Ectodermal cell (in vitro differentiated cells): Measurements from ENCODE around the gene CBLC.
"Not testable (repeated sequence)": the region's sequence is repeated elsewhere in the genome, so short reads cannot be mapped to it uniquely, and the experiment has no call there.

Experiments
- H3K27ac ChIP-seq: 2 replicates; pipeline ENCODE4 v1.7.0; 2013; ENCODE audit warnings: mild to moderate bottlenecking, low read depth, low read length; ENCODE audit not compliant: insufficient read depth, poor library complexity, severe bottlenecking
- H3K27me3 ChIP-seq: 2 replicates; pipeline ENCODE4 v1.7.0; 2013; ENCODE audit warnings: mild to moderate bottlenecking, low read length; ENCODE audit not compliant: insufficient read depth, control insufficient read depth, poor library complexity, severe bottlenecking
- H3K36me3 ChIP-seq: one replicate; pipeline ENCODE4 v1.7.0; 2013; ENCODE audit warnings: low read length; ENCODE audit not compliant: control insufficient read depth, insufficient read depth
- H3K4me1 ChIP-seq: one replicate; pipeline ENCODE4 v1.7.0; 2013; ENCODE audit warnings: low read length; ENCODE audit not compliant: control insufficient read depth, insufficient read depth
- H3K4me3 ChIP-seq: 2 replicates; pipeline ENCODE4 v1.7.0; 2013; ENCODE audit warnings: low read depth, low read length, control low read depth; ENCODE audit not compliant: insufficient read depth
- H3K9me3 ChIP-seq: 2 replicates; pipeline ENCODE4 v1.7.0; 2013; ENCODE audit warnings: mild to moderate bottlenecking, low read length, moderate library complexity; ENCODE audit not compliant: control insufficient read depth
- WGBS, 2 experiments: methylation state at CpG; one replicate each; pipeline ENCODE4 v1.1.7; 2013; ENCODE audit warnings: missing lambda C conversion rate in 2 of 2; 5-methylcytosine and 5-hydroxymethylcytosine counted together

CBLC gene

DNA sequence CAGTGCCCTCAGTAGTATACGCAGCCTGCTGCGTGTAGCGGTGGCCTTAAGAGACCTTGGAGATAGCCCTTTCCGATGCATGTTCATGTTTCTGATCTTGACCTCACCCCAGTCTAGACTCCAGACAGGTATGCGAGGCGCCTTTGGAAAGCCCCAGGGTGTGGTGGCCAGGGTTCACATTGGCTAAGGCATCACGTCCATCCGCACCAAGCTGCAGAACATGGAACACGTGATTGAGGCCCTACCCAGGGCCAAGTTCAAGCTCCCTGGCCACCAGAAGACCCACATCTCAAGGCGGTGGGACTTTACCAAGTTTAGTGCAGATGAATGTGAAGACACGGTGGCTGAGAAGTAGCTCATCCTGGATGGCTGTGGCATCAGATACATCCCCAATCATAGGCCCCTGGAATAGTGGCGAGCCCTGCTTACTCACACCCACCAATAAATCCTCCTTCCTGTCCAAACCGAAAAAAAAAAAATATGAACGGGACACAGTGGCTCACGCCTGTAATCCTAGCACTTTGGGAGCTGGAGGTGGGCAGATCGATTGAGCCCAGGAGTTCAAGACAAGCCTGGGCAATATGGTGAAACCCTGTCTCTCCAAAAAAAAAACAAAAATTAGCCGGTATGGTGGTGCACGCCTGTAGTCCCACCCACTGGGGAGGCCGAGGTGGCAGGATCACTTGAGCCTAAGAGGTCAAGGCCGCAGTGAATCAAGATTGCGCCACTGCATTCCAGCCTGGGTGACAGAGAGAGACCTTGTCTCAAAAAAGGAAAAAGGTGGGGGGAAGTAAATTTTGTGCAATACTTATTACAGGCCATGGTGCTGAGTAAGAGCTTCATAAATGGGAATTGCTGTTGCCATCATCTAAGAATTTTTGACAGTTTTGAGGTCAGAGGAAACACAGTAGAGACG is 12.4 kb upstream of the CBLC start:
- no peaks in the 10 kb centered on the region for H3K9me3 ChIP-seq
- H3K27me3 ChIP-seq = no peaks in the 10 kb centered on the region
- WGBS, 2 experiments = 90 to 91% methylated on average over 22 of the region's 22 CpGs
- H3K4me3 ChIP-seq = no peak overlapping the region
- H3K36me3 ChIP-seq = no peaks in the 10 kb centered on the region
- H3K27ac ChIP-seq = no peak overlapping the region
- no peaks in the 10 kb centered on the region for H3K4me1 ChIP-seq

DNA sequence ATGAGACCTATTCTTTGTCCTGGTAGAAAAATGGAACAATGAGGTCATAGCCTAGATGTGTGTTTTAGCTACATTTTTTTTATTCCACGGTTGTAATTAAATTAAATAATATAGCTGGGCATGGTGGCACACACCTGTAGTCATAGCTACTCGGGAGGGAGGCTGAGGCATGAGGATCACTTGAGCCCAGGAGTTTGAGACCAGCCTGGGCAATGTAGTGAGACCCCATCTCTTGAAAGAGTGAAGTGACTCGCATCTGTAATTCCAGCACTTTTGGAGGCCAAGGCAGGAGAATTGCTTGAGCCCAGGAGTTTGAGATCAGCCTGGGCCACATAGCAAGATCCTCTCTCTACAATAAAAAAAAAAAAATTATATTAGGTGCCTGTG is 11.7 kb upstream of the CBLC start:
- Histone ChIP-seq H3K27me3 (no peaks in the 10 kb centered on the region), H3K9me3 (no peaks in the 10 kb centered on the region), H3K4me1 (no peaks in the 10 kb centered on the region), H3K36me3 (no peaks in the 10 kb centered on the region), H3K27ac (no peak overlapping the region), H3K4me3 (no peak overlapping the region)
- WGBS, 2 experiments = 88 to 89% methylated on average over 3 of the region's 3 CpGs

GRCh38 chr19:44767295-44768180 is 10.2 kb upstream of the CBLC start:
- H3K27me3 ChIP-seq = no peaks in the 10 kb centered on the region
- WGBS, 2 experiments = 84 to 89% methylated on average over 11 of the region's 11 CpGs
- no peak overlapping the region for H3K27ac ChIP-seq
- no peaks in the 10 kb centered on the region for H3K4me1 ChIP-seq
- H3K36me3 ChIP-seq = no peaks in the 10 kb centered on the region
- H3K9me3 ChIP-seq = no peaks in the 10 kb centered on the region
- no peak overlapping the region for H3K4me3 ChIP-seq

- Histone ChIP-seq H3K36me3 (no peaks in the 10 kb centered on the region), H3K27me3 (no peaks in the 10 kb centered on the region), H3K4me3 (no peak overlapping the region), H3K4me1 (no peaks in the 10 kb centered on the region), H3K27ac (no peak overlapping the region), H3K9me3 (no peaks in the 10 kb centered on the region)
- WGBS, 2 experiments = 23 to 24% methylated on average over 13 of the region's 15 CpGs
Measured at GRCh38 chr19:44770550-44771257, 7.0 kb upstream of the CBLC start.

GRCh38 chr19:44772144-44772543 is 5.5 kb upstream of the CBLC start:
- H3K27ac ChIP-seq, H3K9me3 ChIP-seq, H3K27me3 ChIP-seq, H3K4me3 ChIP-seq, H3K4me1 ChIP-seq, H3K36me3 ChIP-seq: not testable (repeated sequence)
- 90 to 93% methylated on average over 18 of the region's 18 CpGs for WGBS, 2 experiments

DNA sequence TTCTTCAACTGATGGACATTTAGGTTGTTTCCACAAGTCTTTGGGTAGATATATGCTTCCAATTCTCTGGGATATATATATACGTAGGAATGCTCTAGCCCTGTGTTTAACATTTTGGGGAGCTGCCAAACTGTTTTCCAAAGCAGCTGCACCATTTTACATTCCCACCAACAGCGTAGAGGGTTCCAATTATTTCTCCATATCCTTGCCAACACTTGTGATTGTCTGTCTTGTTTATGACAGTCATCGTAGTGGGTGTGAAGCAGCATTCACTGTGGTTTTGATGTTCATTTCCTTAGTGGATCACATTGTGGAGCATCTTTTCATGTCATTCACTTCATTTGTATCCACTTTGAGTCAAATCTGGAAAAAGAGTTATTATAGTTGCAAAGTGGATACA is 4.7 kb upstream of the CBLC start:
- no peaks in the 10 kb centered on the region for H3K9me3 ChIP-seq
- H3K27ac ChIP-seq = no peak overlapping the region
- no peaks in the 10 kb centered on the region for H3K36me3 ChIP-seq
- WGBS, 2 experiments = 93 to 95% methylated on average over 3 of the region's 3 CpGs
- H3K4me1 ChIP-seq = no peaks in the 10 kb centered on the region
- no peak overlapping the region for H3K4me3 ChIP-seq
- peaks cover 10% of the 10 kb centered on the region for H3K27me3 ChIP-seq

DNA sequence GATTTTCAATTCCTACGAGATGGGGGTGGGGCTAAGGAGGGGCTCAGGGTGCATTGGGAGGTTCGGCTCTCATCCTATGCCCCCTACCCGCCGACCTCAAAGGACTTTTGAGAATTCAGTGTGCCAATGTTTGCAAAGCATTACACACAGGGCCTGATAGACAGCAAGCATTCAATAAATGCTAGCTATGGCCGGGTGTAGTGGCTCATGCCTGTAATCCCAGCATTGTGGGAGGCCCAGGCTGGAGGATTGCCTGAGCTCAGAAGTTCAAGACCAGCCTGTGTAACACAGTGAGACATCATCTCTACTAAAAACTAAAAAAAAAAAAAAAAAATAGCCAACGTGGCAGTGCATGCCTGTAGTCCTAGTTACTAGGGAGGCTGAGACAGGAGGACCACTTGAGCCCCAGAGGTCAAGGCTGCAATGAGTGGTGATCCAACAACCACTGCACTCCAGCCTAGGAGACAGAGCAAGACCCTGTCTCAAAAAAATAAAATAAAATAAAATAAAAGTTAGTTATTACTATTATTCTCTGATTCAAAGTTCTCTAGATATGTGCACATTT is 1.9 kb upstream of the CBLC start:
- no peaks in the 10 kb centered on the region for H3K4me1 ChIP-seq
- WGBS, 2 experiments = 94 to 96% methylated on average over 6 of the region's 6 CpGs
- H3K27me3 ChIP-seq = peaks cover 12% of the 10 kb centered on the region
- H3K27ac ChIP-seq = no peak overlapping the region
- no peaks in the 10 kb centered on the region for H3K36me3 ChIP-seq
- no peaks in the 10 kb centered on the region for H3K9me3 ChIP-seq
- no peak overlapping the region for H3K4me3 ChIP-seq

GRCh38 chr19:44776402-44777096 is 1.1 kb upstream of the CBLC start:
- H3K4me3 ChIP-seq = no peak overlapping the region
- no peaks in the 10 kb centered on the region for H3K9me3 ChIP-seq
- no peaks in the 10 kb centered on the region for H3K4me1 ChIP-seq
- H3K36me3 ChIP-seq = no peaks in the 10 kb centered on the region
- 89 to 93% methylated on average over 23 of the region's 23 CpGs for WGBS, 2 experiments
- H3K27ac ChIP-seq = no peak overlapping the region
- H3K27me3 ChIP-seq = peaks cover 12% of the 10 kb centered on the region

GRCh38 chr19:44779150-44779549 is 1.5 kb downstream of the CBLC start:
- 91 to 92% methylated on average over 2 of the region's 2 CpGs for WGBS, 2 experiments
- Histone ChIP-seq H3K36me3 (no peaks in the 10 kb centered on the region), H3K27me3 (peaks cover 12% of the 10 kb centered on the region), H3K27ac (no peak overlapping the region), H3K4me3 (no peak overlapping the region), H3K9me3 (no peaks in the 10 kb centered on the region), H3K4me1 (no peaks in the 10 kb centered on the region)
